Duodenal mucosa (tissue), 2 donors: Measurements from ENCODE around the gene PDE2A.

Experiments
- H3K27ac ChIP-seq: one replicate; pipeline ENCODE4 v1.7.0; 2013; ENCODE audit warnings: low read depth, low read length
- H3K27me3 ChIP-seq, 2 donors: one replicate each; pipeline ENCODE4 v1.7.0; 2013; ENCODE audit warnings: low read length in 2 of 2, control low read depth in 1 of 2; ENCODE audit not compliant: insufficient read depth in 2 of 2, control insufficient read depth in 1 of 2
- H3K36me3 ChIP-seq, 2 donors: one replicate each; pipeline ENCODE4 v1.7.0; 2013; ENCODE audit warnings: low read length in 2 of 2, control low read depth in 1 of 2; ENCODE audit not compliant: insufficient read depth in 2 of 2, control insufficient read depth in 1 of 2
- H3K4me1 ChIP-seq, 2 donors: one replicate each; pipeline ENCODE4 v1.7.0; 2013; ENCODE audit warnings: low read length in 2 of 2, control low read depth in 1 of 2; ENCODE audit not compliant: insufficient read depth in 2 of 2, control insufficient read depth in 1 of 2
- H3K4me3 ChIP-seq, 2 donors: one replicate each; pipeline ENCODE4 v1.7.0; 2013; ENCODE audit warnings: low read length in 2 of 2, low read depth in 1 of 2
- H3K9ac ChIP-seq, 2 donors: one replicate each; pipeline ENCODE4 v1.7.0; 2013; ENCODE audit warnings: low read length in 2 of 2, low read depth in 1 of 2
- H3K9me3 ChIP-seq, 2 donors: one replicate each; pipeline ENCODE4 v1.7.0; 2013; ENCODE audit warnings: low read length in 2 of 2, control low read depth in 1 of 2; ENCODE audit not compliant: control insufficient read depth in 1 of 2

Gene PDE2A

DNA sequence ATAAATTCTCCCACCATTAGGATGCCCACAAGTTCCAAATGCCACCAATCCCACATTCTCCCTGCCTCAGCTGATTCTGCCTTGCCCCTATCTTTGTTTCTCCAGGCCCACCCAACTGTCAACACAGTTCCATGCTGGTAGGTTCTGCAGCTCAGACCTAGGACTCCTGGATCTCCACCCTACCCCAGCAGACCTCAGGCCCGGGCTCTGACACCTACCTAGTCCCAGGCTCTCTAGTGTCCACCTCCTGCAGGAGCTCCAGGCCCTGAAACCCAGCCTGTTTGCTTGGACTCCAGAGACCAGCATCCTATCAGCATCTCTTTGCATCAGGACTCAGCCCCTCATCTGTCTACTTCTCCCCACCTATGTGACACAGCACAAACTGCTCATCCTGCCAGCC is 86.5 kb downstream of the PDE2A start:
- peaks cover 58 to 64% of the 10 kb centered on the region in 2 donors for H3K27me3 ChIP-seq
- peaks cover 9 to 11% of the 10 kb centered on the region in 2 donors for H3K4me1 ChIP-seq
- H3K27ac ChIP-seq = no peak overlapping the region

DNA sequence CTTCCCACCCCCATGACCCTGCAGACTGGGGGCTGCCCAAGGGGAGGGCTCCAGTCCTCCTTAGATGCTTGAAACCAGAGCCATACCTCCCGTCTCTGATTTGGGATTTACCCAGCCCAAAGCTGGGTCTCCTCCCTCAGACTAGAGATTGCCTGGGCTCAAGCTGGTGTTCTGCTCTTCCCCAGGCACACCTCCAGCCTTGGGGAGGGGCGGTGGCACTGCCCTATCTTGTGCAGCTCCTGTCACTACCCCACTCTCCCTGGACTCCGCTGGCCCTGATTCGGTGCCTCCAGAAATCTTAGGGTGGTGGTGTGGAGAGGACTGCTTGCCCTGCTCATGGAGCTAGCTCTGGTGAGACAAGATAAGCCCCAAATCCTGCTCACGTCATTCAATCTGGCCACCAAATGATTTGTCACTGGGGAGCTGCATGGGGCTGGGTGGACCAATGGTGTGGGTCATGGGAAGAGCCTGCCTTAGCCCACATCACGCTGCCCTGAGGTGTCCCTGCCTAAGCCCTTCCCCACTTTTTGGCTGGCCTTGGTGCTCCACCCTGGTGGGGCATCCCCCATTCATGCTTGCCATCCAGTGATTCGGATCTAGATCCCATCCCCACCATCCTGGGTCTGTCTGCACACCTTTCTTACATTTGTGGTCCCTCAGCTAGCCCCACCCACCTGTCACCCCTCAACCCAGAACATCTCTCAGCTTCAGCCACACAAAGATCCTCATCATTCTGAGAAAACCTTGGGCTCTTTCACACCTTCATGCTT is 87.7 kb downstream of the PDE2A start:
- Histone ChIP-seq H3K36me3 (no peaks in the 10 kb centered on the region), H3K27me3 (peaks cover 54 to 57% of the 10 kb centered on the region in 2 donors)

More for the DNA sequence above, 86.5 kb downstream of the PDE2A start:
- Histone ChIP-seq H3K9ac (no peak overlapping the region), H3K4me3 (no peak overlapping the region), H3K9me3 (no peaks in the 10 kb centered on the region), H3K36me3 (no peaks in the 10 kb centered on the region)

DNA sequence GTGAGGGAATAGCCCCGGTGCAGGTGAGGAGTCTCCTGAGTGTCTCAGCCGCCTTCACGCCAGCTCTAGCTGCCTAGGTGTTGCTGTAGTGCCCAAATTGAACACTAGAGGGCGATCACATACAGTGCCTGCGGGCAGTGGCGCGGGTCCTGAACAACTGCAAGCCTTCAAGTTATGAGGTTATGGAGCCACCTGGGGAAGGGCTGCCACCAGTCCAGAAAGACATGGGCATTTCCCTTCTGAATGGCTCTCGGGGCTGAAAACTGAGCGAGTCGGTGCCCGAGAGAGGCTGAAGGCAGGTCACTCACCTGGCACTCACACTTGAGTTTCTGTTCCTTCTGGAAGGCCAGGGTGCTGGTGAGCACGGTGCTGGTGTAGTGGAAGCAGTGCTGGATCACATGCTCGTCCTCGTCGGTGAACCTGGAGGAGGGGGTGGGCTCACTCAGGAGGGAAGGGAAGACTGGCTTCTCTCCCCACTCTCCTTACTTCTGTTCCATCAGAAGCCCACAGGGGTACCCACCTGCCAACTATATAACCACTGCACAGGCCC is 88.4 kb downstream of the PDE2A start:
- H3K27me3 ChIP-seq = peaks cover 48 to 50% of the 10 kb centered on the region in 2 donors

More for the DNA sequence above, 87.7 kb downstream of the PDE2A start:
- Histone ChIP-seq H3K4me3 (no peak overlapping the region), H3K9ac (no peak overlapping the region), H3K4me1 (peaks cover 9 to 11% of the 10 kb centered on the region in 2 donors), H3K27ac (no peak overlapping the region), H3K9me3 (no peaks in the 10 kb centered on the region)

DNA sequence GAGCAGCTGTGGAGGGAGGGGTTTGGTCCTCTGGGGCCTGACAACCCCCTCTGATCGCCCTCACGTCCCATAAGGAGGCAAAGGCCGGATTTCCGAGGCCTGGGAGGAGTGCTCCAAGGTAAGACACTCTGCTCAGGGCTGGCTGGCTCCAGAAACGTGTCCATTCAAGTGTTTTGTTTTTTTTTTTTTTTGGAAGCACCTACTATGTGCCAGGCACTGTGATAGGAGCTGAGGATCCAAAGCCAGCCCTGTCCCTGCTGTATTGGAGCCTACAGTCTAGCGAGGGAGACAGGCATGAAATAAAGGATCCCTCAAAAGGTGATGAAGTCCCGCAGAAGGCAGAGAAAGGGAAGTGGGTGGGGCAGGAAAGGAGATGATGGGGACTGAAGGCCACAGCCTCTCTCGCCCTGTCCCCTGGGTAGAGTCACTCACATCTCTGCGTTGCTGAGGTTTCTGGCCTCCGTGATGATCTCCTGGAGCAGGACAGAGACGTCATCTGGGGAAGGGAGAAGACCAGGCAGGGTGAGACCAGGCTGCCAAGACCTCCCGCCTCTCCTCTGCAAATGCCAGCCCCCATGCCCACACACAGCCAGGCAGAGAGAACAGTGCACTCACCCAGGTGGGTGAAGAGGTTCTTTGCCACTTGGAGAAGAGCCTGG is 89.2 kb downstream of the PDE2A start:
- Histone ChIP-seq H3K9ac (no peak overlapping the region), H3K27me3 (peaks cover 41 to 43% of the 10 kb centered on the region in 2 donors), H3K4me3 (no peak overlapping the region), H3K4me1 (peaks cover 8 to 9% of the 10 kb centered on the region in 2 donors), H3K36me3 (no peaks in the 10 kb centered on the region), H3K9me3 (no peaks in the 10 kb centered on the region), H3K27ac (no peak overlapping the region)

More for the DNA sequence above, 88.4 kb downstream of the PDE2A start:
- Histone ChIP-seq H3K9ac (no peak overlapping the region), H3K36me3 (no peaks in the 10 kb centered on the region), H3K9me3 (no peaks in the 10 kb centered on the region), H3K4me3 (no peak overlapping the region), H3K27ac (no peak overlapping the region), H3K4me1 (peaks cover 9 to 11% of the 10 kb centered on the region in 2 donors)

DNA sequence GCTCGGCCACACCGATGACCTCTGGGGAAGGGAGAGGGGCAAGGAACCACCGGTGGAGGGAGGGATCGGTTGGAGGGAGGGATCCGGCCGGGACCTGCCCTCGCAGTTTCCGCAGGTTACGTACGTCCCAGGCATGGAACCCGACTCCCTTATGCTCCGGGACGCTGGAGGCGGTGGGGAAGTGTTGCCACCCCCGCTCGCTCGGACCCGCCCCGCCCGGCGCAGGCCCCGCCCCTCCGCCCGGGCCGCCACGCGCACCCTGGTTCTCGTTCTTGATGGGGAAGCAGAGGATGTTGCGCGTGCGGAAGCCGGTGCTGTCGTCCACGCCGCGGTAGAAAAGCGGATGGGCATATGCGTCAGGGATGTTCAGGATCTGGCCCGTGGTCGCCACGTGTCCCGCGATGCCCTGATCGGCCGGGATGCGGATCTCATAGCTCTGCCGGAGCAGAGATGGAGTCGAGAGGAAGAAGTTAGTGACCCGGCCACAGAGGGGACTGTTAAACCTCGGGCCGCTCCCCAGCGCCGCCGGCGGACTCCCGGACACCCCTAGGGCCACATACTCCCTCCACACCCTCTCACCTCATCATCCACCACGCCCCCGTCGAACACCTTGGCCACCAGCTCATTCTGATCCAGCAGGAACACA is 89.8 kb downstream of the PDE2A start:
- H3K27ac ChIP-seq = no peak overlapping the region
- H3K9ac ChIP-seq = no peak overlapping the region
- no peak overlapping the region for H3K4me3 ChIP-seq
- no peaks in the 10 kb centered on the region for H3K36me3 ChIP-seq
- H3K9me3 ChIP-seq = no peaks in the 10 kb centered on the region
- H3K27me3 ChIP-seq = peaks cover 34 to 37% of the 10 kb centered on the region in 2 donors
- peaks cover 6 to 9% of the 10 kb centered on the region in 2 donors for H3K4me1 ChIP-seq

DNA sequence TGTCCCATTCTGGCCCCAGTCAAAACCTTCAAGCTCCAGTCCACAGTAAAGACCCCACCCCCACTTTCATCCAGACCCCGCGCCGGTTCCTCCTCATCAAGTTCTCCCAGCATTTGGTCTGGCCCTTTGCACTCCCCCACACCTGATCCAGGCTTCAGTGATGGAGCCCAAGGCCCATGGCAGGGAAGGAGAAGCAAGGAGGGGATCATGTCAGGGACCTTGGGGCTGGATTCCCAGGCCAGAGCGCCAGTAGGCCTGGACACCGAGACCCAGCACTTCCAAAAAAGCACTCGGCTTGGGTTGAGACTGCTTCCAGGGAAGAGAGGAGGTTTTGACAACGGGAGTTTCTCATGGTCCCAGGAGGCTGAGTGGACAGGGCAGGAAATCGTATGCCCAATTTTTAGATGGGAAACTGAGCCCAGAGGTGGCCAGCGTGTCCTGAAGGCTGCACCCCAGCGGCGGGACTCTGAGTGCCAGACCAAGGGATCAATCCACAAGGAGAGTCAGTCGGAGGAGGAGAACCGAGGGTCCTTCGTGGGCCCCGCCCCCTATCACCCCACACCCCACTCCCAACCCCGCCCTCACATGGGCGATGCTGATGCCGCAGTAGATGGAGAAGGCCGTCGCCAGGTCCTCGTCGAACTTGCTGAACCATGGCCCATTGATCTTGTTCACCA is 90.5 kb downstream of the PDE2A start:
- H3K36me3 ChIP-seq = no peaks in the 10 kb centered on the region
- H3K9ac ChIP-seq = no peak overlapping the region
- no peak overlapping the region for H3K4me3 ChIP-seq
- H3K9me3 ChIP-seq = no peaks in the 10 kb centered on the region
- H3K4me1 ChIP-seq = peaks cover 6 to 9% of the 10 kb centered on the region in 2 donors
- H3K27me3 ChIP-seq = peaks cover 27 to 32% of the 10 kb centered on the region in 2 donors
- no peak overlapping the region for H3K27ac ChIP-seq

DNA sequence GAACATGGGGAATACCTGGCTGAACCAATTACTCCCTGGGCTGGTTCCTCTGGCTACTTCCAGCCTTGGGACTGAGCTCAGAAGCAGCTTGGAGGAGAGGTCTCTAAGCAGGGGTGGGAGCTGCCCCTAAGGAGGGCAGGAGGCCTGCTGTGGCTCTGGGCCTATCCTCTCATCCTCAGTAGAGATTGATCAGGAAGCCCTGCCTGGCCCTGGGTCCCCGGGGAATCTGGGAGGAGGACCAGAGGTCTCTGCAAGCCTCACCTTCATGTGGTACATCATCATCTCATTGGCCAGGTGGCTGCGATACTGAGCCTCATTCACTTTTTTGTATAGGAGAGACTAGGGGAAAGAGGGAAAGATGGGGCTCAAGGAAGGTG is 91.1 kb downstream of the PDE2A start:
- no peaks in the 10 kb centered on the region for H3K36me3 ChIP-seq
- peaks cover 6 to 9% of the 10 kb centered on the region in 2 donors for H3K4me1 ChIP-seq
- peaks cover 21 to 28% of the 10 kb centered on the region in 2 donors for H3K27me3 ChIP-seq
- no peak overlapping the region for H3K9ac ChIP-seq
- no peaks in the 10 kb centered on the region for H3K9me3 ChIP-seq
- H3K4me3 ChIP-seq = no peak overlapping the region
- no peak overlapping the region for H3K27ac ChIP-seq

DNA sequence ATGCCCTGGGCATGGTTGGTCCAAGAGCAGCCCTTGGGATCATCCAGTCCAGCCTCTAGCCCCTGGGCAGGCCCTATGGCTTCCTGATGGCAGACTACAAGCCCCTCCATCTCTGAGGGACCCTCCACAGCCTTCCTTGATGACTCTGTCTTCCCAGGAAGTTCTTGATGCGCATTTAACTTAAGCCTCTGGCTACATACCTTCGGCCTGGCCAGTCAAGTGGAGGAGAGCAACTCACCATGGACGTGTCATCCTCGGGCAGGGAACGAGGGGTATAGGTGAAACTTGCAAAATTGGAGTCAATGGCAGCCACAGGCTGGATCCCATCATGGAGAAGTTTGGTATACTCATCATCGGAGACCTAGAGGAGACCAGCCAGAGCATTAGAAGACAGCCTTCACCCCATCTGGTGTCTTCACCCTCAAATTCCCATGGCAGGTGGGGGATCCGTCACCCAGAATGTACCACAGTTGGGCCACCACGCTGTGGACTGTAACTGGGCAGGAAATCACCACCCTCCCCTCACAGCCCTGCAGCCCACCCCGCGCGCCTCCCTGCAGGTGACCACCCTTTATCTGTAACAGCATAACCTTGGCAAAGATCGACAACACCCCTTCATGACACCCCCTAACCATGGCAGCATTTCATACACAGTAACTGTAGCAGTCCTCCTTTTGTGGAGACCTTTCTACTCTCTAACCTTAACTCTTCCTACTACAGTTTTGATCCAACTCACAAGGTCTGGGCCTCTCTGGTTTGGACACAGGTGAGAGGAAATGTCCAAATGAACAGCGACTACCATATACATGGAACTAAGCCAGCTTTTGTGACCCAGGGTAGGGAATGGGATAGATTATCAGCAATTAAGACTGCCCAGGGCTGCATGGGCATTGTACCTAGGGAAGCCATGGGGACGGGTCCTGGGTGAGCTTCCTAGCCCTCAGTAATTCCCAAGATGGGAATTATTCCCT is 91.7 kb downstream of the PDE2A start:
- Histone ChIP-seq H3K9me3 (no peaks in the 10 kb centered on the region), H3K4me3 (no peak overlapping the region), H3K36me3 (no peaks in the 10 kb centered on the region), H3K27me3 (peaks cover 21 to 28% of the 10 kb centered on the region in 2 donors), H3K27ac (no peak overlapping the region), H3K4me1 (peaks cover 6 to 9% of the 10 kb centered on the region in 2 donors), H3K9ac (no peak overlapping the region)

DNA sequence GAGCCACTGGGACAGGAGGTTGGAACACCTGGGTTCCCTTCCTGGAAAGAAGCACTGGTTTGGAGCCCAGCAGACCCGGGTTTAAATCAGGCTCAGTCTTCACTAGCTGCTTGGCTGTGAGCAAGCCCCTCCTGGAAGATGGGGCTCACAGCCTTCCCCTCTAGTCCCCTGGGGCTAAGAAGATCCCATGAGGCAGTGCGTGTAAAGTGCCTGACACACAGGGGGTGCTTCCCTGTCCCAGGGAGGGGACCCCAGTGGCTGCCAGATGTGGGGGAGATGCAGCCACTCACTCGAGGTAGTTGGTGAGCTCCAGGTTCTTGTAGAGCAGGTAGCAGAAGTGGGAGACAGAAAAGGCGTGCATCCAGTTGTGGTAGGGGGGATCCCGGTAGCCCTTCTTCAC is 93.2 kb downstream of the PDE2A start:
- no peaks in the 10 kb centered on the region for H3K9me3 ChIP-seq
- H3K9ac ChIP-seq = no peak overlapping the region
- no peak overlapping the region for H3K4me3 ChIP-seq
- H3K36me3 ChIP-seq = no peaks in the 10 kb centered on the region
- H3K27me3 ChIP-seq = peaks cover 12 to 21% of the 10 kb centered on the region in 2 donors
- H3K4me1 ChIP-seq = peaks cover 6 to 9% of the 10 kb centered on the region in 2 donors
- H3K27ac ChIP-seq = no peak overlapping the region
